Inferior parietal cortex (tissue), 1 donor: ENCODE measurements around the gene RNF112.

ENCODE experiments used
- DNase-seq: peaks from one replicate; pipeline ENCODE4 v3.0.0-alpha.2; 2016; ENCODE audit errors: extremely low spot score

Gene RNF112, protein sequence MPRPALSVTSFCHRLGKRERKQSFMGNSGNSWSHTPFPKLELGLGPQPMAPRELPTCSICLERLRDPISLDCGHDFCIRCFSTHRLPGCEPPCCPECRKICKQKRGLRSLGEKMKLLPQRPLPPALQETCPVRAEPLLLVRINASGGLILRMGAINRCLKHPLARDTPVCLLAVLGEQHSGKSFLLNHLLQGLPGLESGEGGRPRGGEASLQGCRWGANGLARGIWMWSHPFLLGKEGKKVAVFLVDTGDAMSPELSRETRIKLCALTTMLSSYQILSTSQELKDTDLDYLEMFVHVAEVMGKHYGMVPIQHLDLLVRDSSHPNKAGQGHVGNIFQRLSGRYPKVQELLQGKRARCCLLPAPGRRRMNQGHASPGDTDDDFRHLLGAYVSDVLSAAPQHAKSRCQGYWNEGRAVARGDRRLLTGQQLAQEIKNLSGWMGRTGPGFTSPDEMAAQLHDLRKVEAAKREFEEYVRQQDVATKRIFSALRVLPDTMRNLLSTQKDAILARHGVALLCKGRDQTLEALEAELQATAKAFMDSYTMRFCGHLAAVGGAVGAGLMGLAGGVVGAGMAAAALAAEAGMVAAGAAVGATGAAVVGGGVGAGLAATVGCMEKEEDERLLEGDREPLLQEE

DNA sequence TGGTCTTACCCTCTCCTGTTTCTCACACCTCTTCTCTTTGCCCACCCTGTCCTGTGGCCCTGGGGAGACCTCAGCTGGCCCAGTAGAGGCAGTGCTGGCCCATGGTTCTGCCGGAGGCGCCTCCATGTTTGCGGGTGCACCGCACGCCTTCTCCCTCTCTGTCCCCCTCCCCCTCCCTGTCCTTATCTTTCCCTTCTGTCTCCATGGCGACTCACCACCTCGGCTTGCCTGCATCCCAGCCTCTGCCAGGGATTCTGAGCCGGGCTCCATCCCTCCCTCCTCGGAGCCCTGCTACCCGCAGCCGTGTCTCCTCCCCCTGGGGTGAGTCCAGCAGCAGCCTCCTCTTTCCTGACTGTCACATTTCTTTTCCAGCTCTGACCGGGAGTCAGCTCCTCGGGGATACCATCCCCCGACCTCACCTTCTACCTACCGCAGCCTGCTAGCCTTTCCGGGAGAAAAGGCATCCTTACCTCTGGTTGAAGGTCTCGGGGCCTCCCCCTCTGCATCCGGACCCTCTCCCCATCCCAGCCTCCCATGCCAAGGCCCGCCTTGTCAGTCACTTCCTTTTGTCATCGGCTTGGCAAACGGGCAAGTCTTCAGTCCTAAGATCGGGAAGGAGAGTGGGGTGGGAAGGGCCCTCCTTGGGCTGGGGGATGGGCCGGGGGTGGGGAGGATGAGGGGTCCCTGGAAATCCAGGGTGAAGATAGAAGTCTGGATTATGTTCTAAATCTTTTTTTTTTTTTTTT, at the start of gene RNF112:
TSS of gene RNF112 (plus strand) at position 358 of the 746 bp plus-strand sequence. CDS start at position 535, 177 bp downstream.
- peak; percentile 56 for DNase-seq

DNA sequence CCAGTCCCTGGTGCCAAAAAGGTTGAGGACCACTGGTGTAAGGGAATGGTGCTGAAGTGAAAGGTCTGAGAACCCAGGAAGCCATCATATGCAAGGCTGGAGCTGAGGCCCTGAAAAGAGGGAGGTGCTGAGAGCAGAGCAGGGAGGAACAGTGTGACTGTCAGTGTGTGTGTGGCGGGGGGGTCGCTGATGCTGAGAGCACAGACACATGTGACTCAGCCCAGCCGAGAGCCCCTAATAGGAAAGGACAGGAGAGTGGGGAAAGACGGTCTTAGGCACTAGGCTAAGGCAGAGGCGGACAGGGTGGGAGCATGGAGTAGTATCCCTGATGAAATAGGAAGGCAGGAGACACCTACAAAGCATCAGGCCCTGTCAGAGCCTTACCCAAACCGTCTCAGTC, 49.7 kb upstream of the RNF112 start:
- no peak for DNase-seq

DNA sequence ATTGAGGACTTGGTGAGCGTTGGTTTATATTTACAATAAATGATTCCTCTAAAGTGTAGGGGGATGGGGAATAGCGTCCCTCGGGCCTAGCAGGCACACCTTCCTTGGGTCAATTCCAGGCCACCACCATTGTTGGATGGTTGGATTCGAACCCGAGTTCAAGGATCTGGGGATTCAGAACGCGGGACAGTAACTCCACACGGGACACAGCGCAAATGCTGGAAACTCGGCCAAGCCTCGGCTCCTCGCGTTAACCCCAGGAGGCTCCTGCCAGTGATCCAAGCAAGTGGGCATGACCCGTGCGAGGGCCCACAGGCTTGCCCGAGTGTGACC, 49.1 kb upstream of the RNF112 start:
- DNase-seq = no peak

DNA sequence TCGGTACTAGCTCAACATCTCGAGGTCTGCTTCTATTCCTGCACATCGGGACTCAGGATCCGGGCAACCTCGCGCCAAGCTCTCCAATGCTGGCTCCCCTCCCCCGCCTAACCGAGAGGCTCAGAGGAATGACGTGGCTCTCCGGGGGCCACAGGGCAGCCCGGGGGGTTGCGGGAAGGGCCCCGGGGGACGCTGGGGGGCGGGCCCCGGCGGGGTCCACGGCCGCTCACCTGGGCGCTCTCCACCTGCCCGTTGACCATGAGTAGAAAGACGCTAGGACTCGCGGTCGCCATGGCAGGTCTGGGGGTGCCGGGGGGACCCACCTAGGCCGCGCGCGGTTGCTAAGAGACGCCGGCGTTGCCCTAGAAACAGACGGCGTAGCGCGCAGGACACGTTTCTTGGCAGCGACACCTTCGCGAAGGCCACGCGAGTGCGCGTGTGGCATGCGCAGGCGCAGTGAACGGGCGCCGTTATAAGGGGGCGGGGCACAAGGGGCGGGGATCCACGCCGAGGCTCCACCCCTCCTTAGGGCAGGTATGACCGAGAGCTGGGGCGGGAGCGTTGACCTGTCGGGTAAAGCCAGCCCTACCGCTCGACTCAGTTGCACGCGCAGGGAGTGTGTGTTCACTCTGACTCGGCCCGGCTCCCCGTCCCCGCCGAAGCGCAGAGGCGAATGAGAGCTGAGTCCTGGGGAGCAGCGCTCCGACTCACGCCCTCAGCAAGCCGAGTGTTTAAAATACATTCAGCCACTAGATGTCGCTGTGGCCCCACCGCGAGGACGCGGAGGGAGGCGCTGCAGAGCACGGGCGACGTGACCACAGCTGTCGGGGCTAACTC, 48.5 kb upstream of the RNF112 start, which contains the start of gene B9D1:
TSS of gene B9D1 (minus strand) at position 447 of the 837 bp plus-strand sequence. CDS start at position 293, 154 bp downstream.
- peak; percentile 96 for DNase-seq

DNA sequence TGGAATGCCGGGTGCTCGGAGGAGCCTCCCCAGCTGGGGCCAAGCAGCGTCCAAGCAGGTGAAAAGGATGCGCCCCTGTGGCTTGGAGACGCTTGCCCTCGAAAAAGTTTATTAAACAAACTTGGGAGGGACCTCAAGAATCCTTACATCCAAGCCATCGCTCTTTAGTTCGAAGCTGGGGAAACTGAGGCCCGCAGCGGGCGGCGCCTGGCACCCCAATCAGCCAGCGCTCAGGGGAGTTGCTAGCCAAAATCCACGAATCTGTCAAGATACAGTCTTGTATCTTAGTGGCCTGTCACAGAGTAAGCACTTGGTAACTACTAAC, 48.0 kb upstream of the RNF112 start:
- no peak for DNase-seq

DNA sequence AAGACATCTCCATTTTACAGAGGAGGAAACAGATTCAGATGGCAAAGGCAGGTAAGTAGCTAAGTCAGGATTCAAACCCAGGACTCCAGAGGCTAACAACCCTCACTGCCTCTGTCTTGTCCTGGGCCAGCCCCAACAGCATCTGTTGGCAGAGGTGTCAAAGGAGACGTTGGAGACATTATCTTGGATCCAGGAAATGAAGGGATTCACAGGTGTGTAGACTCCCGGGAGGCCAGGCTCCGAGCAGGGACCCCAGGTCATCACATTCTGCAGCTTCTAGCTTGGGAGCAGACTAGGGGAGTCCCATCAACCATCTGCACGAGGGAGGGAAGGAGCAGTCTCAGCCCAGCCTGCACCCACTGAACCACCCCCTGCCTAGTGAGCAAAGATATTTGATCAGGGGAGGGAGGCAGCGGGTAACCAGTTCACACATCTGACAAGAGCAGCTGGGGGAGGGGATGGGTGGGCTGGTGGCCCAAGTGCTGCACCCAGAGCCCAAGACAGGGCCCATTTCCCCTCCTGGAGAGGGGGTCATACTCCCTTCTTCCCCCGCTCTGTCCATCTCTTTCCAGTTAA, 47.5 kb upstream of the RNF112 start:
- DNase-seq = no peak

DNA sequence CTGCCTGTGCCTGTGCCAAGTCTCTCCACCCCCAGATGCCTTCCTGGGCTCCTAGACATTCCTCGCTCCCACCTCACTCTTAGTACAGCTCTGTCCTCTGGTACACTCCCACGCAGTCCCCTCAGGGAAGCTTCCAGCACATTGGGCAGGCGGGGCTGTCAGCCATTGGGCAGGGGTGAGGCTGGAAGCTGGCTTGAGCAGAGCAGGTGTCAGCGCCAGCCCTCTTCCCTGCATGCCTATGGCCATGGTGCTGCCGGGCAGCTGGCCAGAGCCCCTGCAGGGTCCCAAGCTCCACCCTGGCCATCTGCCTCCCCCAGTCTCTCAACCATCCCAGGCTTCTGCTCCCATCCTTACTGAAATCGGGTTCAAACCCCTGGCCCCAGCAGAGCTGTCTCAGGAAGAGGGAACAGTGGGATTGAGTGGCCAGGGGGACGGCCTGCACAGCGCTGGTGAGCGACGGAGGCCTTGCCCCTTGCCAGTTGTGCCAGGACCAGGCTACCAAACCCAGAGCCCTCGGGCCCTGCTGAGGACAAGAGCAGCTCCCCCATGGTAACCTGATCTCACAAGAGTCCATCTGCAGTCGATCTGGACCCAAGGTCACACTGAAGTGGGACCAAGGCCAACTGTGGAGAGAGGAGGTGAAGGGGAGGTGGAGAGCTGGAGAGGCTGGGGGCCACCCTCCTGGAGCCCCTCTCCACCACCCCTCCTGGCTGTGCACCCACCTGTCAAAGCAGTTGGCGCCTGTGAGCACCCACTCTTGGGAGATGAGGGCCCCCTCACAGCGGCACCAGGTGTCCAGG, 46.1 kb upstream of the RNF112 start:
- peak; percentile 45 for DNase-seq

DNA sequence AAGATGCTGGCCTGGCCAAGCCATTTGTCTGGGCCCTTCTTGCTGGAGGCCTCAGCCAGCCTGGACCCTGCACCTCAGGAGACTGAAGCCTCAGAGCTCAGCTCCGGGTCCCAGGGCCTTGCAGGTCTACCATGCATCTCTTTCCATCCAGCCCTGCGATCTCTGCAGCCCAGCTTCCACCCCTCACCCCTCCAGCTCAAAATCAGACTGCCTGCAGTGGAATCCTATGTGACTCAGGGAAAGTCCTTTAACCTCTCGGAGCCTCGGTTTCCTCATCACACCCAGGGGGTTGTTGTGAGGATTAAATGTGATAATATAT, 45.6 kb upstream of the RNF112 start:
- no peak for DNase-seq

DNA sequence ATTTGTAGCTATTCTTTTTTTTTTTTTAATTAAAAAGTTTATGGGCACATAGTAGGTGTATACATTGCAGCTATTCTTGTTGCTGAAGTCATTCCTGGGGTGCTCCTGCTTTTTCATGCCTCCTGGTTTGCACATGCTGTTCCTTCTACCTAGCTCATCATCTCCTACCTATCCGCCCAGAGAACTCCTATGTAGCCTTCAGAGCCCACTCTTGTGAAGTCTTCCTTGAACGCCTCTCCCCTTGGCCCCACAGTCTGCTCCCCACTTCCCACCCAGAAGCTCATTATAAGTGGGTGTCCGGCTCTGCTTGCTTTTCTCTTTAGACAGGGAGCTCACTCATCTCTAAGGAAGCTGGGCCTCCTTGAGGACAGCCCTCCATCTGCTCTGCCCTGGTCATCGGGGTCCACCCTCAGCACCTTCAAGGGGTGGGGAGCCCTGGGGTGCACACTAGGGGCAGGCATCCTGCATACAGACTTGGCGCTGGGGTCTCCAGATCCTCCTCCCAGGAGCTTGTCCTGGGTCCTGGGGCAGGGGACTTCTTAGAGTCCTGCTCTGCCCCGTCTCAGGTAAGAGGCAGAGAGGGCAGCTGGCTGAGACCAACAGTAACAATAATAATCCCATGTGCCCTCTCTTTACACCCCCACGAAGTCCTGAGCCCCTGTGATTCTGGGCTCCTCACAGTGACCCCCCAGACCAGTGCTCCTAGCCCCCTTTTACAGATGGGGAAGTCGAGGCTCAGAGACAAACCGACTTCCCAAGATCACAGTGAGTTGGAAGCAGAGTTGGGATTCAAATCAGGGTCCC, 45.0 kb upstream of the RNF112 start:
- no peak for DNase-seq

DNA sequence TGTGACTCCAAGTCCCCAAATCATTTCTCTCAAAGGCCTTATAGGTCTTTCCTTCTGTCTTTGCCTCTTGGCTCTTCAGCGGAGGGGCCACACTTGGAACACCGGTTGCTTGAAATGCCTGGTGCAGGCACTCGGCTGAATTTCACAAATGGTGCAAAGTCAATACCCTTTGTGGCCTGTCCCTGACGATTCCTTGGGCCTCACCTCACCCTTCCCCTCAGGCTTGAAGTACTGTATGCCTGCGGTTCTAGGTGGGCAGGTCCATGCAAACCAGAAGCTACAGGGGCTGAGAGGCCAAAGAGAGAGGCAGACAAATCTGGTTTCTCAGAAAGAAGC, 44.4 kb upstream of the RNF112 start:
- DNase-seq = no peak

DNA sequence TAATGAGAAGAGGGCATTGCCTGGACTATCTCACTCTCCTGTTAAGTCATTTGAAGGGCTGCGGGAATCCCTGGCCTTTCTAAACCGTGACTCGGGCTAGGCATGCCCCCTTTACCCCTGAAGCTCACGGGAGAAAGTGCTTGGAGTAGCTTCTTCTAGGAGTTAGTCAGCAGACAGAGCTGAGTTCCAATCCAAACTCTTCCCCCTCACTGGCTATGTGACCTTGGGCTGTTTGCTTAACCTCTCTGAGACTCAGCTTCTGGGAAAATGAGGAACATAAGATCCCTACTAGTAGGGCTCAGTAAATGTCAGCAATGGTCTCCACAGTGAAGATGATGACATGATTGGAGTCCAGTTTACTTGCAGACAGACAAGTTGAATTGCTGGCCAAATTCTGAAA, 42.8 kb upstream of the RNF112 start:
- no peak for DNase-seq

DNA sequence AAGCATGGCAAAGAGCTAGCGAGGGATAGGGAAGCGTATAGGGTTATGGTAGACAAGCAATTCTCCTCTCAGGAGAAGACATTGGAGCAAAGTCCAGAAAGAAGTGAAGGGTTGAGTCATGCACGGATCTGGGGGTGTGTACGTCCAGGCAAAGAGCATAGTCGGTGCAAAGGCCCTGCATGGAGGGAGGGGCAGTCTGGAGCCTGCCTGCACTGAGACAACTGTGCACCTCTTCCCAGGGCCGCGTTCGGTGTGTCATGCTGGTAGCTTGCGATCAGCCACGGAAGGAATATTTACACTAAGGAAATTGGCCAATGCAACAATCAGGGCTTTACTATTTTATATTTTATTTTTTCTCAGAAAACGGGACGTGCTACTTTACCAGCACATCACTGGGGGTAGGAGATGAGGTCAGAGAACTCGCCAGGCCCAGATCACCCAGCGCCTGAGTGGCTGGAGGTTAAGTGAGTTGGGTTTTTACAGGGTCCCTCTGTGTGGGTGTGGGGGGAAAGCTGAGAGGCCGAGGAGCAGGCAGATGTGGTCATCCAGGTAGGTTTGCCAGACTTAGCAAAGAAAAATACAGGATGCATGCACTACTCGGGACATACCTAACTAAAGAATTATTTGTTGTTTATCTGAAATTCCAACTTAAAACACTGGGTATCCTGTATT, 41.8 kb upstream of the RNF112 start:
- no peak for DNase-seq

DNA sequence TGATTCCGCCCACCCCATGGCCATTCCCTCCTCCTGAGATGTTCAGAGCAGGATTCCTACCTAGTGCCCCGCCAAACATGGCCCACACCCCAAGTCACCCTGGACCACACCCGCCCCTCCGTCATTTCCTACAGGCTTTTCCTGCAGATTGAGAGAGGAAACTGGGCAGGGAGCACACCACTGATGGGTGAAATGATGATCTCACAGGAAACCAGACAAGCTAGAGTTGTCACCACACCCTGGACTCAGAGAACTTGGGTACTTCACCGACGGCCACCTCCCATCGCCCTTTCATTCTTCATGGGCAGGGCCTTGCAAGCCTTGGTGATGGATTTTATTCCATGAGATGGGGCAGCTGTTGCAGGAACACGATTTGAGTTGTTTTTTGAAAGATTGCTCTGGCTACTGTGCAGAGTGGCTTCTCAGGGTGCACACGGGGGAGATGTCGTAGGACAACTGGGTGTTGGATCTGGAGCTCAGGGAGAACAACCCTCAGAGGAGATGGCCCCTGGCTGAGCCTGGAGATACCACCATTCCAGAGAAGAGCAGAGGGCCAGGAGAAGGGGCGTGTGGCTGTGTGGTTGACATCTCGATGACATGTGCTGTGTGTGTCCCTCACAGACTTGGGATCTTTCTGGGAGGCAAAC, 41.1 kb upstream of the RNF112 start:
- no peak for DNase-seq

DNA sequence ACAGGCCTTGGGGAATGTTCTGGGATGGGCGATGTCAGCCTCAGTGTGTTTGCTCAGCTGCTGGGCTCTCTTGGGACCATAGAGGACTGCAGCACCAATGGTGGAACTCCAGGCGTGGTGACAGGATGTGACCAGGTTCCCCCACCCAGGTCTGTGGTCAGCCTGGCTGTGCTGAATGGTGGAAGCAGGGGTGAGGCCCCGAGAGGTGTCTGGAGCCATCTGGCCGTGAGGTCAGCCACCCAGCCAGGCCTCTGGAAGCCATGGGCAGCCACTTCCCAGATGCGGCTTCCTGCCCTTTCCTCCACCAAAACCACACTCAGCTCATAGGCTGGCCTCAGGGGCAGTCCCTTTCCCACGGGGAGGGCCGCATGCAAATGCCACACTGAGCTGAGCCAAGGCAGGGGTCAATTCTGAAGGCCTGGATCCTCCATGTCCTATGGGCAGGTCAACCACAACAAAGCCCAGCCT, 40.5 kb upstream of the RNF112 start:
- DNase-seq = no peak

DNA sequence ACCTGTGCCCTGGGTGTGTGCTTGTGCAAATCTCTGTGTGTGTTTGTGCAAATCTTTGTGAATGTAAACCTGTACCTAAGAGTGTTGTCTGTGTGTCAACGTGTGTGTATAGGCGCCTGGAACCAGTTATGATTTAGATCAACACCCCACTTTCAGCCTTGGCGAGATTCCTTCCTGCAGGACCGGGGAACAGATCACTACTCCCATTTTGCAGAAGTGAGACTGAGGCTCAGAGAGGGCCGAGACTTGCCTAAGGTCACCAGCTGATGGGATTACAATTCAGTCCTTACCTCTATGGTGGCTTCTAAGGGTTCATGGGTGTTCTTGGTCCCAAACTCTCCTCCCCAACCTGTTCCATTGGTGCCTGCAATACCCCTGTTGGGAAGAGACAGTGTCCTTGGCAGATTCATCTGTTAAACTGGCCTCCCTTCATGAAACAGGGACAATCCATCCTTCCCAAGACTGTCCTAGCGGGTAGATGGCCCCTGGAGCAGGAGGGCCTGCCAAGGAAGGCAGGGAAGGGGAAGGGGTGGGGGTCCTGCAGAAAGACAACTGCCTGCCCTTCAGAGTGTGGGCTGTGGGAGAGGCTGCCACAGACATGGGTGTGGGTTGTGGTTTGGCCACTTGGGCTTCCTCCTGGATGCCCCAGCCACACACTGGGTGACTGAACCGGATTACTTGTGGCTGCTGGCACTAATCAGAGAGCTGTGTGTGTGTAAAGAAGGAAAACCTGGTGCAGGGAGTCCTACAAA, 39.6 kb upstream of the RNF112 start:
- DNase-seq = no peak

DNA sequence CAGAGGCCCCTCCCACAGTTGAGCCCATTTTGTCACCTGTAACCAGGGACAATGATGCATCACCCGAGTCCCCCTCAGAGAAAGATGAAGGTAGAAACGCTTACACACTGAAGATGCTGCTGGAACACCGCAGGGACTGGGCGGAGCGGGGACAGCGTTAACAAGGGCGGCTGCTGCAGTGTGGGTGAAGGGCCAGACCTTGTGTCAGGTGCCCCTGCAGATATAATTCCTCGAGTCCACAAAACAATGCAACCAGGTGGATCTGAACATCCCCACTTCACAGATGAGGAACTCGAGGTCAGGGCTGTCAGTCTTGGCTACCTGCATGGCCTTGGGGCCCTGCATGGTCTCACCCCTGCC, 39.0 kb upstream of the RNF112 start:
- DNase-seq = no peak

DNA sequence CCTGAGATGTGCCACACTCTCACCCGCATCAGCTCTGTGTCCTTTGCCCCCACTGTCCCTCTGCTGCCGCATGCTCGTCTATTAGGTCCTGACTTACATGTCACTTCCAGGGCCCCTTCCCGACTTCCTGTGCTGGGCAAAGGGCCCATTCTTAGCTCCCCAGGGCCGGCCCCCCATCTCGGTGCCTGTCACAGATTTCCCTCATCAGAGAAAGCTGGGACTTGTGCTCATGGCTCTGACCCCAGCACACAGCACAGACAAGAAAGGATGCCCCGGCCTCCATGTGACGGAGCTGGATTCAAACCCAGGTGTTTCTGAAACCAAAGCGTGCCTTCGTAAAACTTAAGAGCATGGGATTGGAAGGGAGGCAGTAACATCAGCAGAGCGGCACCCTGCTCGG, 38.6 kb upstream of the RNF112 start:
- no peak for DNase-seq

DNA sequence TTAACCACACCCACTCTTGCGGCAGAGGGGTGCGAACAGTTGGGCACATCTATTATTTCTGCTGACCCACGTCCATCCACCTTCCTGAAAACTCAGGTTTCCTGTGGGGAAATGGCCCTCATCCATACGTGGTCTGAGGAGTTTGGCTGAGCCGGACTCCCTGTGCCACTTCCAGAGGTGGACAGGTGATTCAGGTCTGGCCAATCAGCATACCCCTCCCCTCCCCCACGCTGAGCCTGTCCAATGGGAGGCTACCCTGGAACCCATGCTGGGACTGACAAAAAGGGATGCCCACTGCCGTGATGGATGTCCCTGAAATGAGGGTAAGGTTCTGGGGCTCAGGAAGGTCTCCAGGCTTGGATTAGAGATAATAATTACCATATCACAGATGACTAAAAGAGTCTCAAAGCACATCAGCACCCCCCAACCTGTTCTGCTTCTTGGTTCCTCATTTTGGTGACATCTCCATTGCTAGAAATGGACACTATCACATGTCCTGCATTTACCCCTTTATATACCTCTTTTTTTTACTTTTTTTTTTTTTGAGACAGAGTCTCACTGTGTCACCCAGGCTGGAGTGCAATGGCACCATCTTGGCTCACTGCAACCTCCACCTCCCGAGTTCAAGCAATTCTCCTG, 38.0 kb upstream of the RNF112 start:
- no peak for DNase-seq
